CD4-positive, alpha-beta T cell treated with Interleukin-17A for 4 hours (primary cell): ENCODE measurements around the gene L1TD1.
"Not testable (repeated sequence)": the region's sequence is repeated elsewhere in the genome, so short reads cannot be mapped to it uniquely, and the experiment has no call there.

Experiments
- DNase-seq: peaks from one replicate; pipeline ENCODE4 v3.0.0-alpha.2; 2020; ENCODE audit warnings: mixed read lengths

The L1TD1 gene

DNA sequence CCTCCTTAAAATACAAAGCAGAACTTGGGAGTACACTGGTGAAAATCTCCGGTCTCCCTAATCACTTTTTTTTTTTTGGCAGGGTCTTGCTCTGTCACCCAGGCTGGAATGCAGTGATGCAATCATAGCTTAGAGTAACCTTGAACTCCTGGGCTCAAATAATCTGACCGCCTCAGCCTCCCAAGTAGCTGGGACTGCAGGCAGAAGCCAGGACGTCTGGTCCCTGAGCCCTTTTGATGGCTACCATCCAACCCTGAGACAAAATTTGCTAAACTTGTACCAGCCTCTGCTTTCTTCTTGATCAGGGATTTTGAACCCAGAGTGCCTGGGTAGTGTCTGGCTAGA lies 4.1 kb downstream of the L1TD1 start:
- no peak for DNase-seq

DNA sequence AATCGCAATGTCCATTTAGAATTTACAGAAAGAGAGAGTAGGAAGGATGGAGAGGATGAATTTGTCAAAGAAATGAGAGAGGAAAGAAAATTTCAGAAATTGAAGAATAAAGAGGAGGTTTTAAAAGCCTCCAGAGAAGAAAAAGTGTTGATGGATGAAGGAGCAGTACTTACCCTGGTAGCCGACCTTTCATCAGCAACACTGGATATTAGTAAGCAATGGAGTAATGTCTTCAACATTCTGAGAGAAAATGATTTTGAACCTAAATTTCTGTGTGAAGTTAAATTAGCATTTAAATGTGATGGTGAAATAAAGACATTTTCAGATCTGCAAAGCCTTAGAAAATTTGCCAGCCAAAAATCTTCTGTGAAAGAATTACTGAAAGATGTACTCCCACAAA lies 12.5 kb downstream of the L1TD1 start:
- DNase-seq = no peak

DNA sequence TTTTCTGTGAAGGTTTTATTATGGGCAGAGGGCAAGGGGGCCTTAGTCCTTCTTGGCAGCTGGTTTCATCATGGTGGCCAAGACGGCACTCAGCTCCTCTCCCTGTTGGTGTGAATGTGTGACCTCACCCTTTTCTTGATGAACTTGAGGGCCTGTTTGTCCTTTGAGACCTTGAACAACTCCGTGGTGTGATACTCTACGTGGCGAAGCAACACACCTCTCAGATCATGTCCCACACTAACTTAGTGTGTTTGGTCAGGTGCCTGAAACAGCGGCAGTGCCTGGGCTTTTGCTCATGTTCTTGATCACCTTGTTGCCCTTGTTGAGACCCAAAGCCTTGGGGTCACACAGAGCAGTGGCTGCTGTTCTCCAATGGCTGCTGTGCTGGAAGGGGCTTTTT lies 13.4 kb downstream of the L1TD1 start:
- no peak for DNase-seq

DNA sequence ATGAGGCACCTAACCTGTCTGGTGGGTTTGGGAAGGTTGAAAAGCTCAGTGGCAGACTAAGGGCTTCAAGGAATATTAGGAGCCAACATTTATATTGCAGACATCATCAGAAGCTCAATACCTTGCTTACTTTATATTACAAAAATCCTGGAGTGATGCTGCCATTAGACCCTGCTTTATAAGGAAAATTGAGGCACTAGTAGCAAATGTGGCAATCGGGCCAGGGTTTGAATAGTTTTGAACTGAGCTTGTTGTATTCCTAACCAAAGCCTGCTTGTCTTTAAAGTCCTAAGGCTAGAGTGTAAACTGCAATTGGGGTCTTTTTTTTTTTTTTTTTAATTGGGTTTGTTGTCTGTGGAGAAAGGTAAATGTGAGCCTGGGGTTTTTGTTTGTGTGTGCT lies 14.3 kb downstream of the L1TD1 start:
- DNase-seq = no peak

DNA sequence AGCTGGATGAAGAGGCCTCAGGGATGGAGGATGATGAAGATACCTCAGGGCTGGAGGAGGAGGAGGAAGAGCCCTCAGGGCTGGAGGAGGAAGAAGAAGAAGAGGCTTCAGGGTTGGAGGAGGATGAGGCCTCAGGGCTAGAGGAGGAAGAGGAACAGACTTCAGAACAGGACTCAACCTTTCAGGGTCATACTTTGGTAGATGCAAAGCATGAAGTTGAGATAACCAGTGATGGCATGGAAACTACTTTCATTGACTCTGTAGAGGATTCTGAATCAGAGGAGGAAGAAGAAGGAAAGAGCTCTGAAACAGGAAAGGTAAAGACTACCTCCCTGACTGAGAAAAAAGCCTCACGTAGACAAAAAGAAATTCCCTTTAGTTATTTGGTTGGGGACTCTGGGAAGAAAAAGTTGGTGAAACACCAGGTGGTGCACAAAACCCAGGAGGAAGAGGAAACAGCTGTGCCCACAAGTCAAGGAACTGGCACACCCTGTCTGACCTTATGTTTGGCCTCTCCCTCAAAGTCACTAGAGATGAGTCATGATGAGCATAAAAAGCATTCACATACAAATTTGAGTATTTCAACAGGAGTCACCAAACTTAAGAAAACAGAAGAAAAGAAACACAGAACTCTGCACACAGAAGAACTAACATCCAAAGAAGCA lies 15.4 kb downstream of the L1TD1 start:
- DNase-seq = no peak

DNA sequence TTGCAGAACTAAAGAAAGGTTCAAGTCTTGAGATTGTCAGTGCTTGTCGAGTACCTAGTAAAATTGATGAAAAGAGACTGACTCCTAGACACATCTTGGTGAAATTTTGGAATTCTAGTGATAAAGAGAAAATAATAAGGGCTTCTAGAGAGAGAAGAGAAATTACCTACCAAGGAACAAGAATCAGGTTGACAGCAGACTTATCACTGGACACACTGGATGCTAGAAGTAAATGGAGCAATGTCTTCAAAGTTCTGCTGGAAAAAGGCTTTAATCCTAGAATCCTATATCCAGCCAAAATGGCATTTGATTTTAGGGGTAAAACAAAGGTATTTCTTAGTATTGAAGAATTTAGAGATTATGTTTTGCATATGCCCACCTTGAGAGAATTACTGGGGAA lies 16.3 kb downstream of the L1TD1 start:
- DNase-seq = no peak

DNA sequence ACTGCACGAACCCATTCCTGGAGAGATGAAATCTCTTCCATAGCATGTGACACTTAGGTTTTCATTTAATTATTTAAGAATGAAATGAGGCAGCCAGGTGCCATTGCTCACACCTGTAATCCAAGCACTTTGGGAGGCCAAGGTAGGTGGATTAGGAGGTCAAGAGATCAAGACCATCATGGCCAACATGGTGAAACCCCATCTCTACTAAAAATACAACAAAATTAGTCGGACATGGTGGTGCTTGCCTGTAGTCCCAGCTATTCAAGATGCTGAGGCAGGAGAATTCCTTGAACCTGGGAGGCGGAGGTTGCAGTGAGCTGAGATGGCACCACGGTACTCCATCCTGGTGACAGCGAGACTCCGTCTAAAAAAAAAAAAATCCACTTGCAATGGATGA lies 17.8 kb downstream of the L1TD1 start:
- DNase-seq = no peak

DNA sequence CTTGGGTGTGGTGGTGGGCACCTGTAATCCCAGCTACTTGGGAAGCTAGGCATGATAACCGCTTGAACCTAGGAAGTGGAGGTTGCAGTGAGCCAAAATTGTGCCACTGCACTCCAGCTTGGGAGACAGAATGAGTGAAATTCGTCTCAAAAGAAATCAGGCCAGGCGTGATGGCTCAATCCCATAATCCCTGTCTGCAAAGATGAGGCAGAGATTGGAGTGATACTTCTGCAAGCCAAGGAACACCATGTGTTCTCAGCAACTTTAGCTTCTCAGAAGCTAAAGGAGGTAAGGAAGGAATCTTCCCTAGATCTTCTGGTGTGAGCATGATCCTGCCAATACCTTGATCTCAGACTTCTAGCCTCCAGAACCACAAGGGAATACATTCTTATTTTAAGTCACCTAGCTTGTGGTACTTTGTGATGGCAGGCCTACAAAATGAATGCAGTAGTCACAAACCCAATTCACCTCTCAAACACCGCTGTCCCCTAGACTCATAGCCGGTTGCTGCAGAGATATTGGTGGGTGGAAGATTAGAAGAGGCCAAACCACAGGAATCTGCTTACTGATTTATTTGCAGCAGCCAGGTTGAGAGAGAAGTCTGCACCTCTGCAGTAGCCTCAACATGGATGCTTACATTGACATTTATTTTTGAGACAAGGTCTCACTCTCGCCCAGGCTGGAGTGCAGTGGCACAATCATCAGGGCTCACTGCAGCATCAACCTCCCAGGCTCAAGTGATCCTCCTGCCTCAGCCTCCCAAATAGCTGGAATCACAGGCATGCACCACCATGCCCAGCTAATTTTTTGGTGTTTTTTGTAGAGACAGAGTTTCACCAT lies 18.6 kb downstream of the L1TD1 start:
- DNase-seq = no peak

DNA sequence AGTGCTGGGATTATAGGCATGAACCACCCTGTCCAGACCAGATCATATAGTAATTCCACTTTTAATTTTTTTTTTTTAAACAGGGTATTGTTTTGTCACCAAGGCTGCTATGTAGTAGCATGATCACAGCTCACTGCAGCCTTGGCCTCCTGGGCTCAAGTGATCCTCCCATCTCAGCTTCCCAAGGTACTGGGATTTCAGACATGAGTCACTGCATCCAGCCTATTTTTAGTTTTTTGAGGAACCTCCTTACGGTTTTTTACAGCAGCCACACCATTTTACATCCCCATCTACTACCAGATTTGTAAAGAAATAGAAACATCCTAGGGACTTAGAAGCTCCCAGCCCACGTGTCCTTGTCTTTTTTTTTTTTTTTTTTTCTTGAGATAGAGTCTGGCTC lies 24.0 kb downstream of the L1TD1 start:
- no peak for DNase-seq

DNA sequence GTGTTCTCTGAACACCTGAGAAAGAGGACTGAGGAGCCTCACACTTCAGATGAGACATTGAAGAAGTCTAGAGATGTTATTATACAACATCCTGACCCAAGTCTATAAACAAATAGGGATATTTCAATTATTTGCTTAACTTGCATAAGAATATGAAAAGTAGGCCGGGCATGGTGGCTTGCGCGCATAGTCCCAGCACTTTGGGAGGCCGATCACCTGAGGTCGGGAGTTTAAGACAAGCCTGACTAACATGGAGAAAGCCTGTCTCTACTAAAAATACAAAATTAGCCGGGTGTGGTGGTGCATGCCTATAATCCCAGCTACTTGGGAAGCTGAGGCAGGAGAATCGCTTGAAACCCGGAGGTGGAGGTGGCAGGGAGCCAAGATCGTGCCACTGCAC lies 25.8 kb downstream of the L1TD1 start:
- DNase-seq = not testable (repeated sequence)

DNA sequence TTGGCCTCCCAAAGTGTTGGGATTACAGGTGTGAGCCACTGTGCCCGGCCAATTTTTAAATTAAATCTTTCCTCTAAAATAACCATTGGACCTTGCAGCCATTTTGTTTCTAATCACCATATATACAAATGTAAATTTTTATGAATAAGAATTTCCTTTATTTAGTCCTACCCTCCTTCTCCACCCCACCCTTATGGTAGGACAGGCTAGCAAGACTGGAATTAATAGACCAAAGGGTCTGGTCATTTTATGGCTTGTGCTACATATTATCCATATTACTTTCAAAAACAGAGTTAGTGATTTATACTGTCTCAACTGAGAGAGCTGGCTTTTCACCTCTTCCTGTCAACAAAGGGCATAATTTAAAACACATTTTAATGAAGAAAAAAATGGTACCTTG lies 26.5 kb downstream of the L1TD1 start:
- DNase-seq = no peak

DNA sequence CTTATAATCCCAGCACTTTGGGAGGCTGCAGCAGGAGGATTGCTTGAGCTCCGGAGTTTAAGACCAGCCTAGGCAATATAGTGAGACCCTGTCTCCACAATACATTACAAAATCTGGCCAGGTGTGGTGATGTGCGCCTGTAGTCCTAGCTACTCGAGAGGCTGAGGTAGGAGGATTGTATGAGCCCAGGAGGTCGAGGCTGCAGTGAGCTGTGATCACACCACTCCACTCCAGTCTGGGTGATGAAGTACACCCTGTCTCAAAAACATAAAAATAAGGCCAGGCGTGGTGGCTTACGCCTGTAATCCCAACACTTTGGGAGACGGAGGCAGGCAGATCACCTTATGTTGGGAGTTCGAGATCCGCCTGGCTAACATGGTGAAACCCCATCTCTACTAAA lies 27.7 kb downstream of the L1TD1 start:
- no peak for DNase-seq

DNA sequence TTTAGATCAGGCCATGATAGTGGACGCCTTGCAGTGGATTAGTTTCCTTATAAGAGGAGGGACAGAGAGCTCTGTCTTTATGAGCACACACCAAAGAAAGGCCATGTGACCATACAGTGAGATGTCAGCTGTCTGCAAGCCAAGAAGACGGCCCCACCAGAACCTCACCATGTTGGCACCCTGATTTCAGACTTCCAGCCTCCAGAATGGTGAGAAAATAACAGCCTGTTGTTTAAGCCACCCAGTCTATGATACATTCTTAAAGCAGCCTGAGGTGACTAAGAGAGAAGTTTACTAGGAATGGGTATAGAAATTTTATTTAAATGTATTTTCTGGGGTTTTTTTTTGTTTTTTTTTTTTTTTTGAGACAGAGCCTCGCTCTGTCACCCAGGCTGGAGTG lies 29.5 kb downstream of the L1TD1 start:
- DNase-seq = no peak

DNA sequence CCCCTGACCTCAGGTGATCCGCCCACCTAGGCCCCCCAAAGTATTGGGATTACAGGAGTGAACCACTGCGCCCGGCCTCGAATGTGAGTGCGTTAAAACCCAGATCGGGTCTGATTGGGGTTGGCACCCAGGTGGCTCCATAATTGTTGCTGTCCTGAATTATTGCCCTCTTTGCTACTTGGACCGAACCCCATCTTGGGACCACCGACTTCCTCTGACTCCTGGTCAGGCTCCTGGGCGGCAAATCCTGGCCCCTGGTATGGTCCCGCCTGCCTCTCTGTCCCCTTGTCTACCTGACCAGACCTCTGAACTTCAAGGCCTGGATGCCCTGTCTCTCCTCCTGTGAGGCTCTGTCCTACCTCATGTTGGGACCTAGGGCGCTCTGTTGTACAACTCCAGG lies 32.8 kb downstream of the L1TD1 start:
- no peak for DNase-seq

DNA sequence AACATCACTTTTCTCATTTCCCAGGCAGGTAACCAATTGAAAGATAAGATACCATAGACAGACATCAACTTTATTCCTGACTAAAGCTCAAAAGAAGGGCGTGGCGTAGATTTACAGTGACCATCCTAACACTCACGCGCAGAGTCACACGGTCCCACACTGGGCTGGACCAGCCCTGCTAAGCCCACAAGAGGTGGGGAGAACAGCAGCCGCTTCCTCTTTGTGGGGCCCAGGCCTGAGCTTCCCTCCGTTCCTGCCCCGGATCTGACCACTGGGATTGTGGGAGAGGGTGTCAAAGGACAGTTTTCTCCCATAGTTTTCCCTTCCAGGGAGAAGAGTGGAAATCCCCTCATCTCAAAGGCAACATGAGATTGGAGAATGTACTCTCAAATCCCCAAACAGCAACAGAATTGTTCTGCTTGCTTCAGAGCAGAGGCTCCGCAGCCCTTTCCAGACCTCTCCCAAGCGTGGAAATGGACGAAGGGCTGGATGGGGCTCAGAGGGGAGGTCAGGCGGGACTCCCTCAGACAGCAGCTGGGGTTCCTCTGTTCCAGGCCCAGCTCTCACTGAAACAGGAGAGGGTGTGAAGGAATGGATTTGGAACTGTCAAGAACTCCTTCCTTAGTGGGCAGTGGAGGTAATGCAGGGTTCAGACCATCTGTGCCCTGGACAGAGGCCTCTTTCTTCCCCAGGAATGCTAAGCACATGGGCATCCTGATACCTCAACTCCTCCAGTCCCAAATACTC lies 33.7 kb downstream of the L1TD1 start:
- no peak for DNase-seq

DNA sequence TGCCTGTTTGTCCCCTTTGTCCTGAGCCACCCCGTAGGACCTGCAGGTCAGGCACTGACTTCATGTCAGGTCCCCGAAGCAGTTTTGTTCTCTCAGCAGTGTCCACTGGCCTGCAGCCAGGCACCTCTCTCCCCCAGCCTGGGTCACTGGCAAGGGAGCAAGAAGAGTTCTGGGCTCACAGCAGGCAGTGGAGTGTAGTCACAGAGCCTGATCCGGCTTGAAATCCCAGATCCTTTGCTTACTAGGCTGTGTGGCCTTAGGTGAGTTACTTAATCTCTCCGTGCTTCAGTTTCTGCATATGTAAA lies 34.2 kb downstream of the L1TD1 start:
- no peak for DNase-seq

DNA sequence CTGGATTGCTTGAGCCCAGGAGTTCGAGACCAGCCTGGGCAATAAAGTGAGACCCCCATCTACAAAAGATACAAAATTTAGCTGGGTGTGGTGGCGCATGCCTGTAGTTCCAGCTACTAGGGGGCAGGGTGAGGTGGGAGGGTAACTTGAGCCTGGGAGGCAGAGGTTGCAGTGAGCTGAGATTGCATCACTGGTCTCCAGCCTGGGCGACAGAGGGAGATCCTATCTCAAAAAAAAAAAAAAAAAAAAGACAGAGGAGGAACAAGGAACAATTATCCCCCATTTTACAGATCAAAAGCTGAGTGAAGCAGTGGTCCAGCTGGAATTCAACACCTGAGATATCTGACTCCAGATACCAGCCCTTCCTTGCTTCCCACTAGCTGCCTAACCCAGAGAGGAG lies 34.8 kb downstream of the L1TD1 start:
- DNase-seq = no peak

DNA sequence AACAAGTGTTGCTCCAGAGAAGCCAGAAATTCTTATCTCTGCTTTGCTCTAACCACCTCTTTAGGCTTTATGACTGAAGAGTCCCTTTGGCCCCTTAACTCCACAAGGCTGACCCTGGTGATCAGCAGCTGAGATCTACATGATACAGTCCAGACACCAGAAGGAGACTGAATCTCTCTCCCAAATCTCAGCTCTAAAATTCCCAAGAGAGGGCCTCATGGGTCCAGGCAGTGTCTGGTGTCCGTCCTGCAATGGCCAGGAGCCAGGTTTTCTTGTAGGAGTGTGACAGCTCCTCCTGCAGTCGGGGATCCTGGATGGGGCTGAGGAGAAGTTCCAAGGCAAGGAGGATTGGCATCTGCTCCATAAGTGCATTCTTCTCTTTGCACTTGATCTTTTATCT lies 35.3 kb downstream of the L1TD1 start:
- DNase-seq = no peak

DNA sequence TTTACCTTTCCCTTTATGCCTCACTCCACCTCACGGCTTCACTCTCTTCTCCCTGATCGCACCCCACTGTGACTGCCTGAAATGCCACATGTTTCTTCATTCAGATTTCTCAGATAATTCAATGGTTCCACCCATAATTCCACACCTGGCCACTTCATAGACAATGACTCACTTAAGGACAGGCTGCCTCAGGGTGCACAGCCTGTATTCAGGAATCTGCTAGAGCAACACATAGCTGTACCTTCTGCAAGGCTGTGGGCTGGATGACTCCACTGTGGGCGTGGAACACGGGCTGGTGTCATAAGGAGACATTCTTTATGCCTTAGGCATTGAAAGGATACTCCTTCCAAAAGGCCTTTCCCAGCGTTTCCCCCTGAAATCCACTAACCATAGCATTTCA lies 36.1 kb downstream of the L1TD1 start:
- no peak for DNase-seq

DNA sequence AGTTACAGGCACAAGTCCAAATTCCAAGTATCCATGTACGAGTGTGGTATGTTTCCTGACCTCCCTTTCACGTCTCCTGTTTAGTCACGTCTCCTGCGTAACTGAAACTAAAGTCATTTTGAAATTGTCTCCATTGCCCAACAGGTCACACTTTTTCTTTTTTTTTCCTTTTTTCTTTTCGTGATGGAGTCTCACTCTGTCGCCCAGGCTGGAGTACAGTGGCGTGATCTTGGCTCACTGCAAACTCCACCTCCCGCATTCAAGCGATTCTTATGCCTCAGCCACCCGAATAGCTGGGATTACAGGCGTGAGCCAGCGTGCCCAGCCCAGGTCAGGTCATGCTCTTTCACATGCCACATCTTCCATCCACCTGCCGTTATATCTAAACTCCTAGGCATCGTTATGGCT lies 38.2 kb downstream of the L1TD1 start:
- no peak for DNase-seq

DNA sequence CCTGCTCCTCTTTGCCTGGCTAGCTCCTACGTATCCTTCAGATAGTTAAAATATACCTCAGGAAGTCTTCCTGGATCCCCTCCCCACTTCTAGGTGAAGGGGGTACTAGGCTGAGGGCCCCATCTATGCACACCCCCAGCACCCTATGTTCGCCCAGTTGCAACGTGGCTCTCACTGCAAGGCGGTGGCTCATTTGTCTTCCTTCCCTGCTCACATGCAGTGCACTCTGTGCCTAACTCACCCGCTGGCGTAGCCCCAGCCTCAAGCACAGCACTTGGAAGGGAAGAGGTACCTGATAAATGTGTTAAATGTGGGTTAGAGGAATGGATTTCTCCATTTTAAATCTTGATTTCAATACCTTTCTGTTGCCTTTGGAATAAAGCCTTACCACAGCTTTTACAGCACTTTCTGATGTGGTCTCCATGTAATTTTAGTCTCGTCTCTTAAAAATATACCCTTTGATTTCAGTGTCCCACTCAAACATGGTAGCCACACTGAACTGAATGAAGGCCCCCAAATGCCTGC lies 39.3 kb downstream of the L1TD1 start:
- DNase-seq = no peak

DNA sequence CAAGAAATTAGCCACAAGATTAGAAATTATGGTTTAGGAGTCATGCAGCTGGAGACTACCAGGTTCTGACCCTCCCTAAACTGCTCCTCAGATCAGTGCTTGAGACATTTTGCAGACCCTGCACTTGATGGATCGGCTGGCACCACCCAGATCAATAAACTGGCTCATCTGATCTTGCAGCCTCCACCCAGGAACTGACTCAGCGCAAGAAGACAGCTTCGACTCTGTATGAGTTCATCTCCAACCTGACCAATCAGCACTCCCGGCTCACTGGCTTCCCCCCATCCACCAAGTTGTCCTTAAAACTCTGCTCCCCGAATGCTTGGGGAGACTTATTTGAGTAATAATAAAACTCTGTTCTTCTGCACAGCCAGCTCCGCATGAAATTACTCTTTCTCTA lies 40.0 kb downstream of the L1TD1 start:
- DNase-seq = no peak

DNA sequence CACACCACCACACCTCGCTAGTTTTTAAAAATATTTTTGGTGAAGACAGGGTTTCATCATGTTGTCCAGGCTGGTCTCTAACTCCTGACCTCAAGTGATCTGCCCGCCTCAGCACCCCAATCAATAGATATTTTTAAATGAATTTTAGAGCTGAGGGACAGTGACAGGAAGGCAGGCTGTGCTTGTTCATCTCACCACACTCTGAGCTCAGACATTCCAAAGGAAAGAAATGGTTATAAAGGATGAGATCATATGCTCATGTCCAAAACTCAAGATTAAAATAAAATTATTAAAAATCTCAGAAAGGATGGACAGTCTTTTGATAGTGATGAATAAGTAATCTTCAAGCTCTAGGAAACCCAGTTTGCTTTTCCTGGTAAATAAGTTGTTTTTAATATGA lies 40.9 kb downstream of the L1TD1 start:
- no peak for DNase-seq

DNA sequence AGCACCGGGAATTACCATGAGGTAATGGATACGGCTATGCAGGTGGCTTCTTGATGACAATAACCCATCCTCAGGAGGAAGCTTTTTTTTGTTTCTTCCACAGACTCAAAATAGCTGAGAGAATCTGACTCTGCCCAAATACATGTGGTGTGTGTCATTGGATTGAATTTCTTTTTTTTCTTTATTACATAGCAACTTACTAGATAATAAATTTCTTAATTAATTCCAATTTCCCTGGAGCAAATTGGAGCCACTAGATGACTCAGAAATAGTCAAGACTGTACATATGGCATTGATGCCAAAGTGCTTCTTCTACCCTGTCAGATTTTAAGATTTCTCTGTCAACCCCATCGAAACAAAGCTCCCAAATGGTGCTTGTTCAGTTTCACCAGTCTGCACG lies 42.7 kb downstream of the L1TD1 start:
- no peak for DNase-seq
